ENCODE data around the gene ADGRL3. TPM values are rescaled to one million over a fixed set of nuclear protein-coding genes. Genes with fewer than 3 reads are reported as not detected.

The ADGRL3 gene
- total RNA-seq, 1 donor from 2014 or later, result 31.3 TPM

DNA sequence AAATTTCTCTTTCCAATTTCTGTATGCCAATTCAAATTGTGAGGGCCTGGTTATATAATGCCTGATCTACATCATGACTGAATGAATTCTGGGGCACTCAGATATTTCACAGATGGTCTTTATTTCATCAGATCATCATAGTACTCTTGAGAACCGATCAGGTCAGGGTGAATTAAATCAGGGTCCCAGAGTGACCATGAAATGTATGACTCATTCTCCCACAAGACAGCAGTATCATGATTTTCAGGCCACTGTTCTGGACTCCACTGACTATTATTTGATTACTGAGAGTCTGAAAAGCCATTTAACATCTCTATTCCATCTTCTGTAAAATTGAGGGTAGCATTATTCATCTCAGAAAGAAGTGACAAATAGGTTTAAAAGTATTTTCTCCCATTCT lies 471.5 kb downstream of the ADGRL3 start:
- Mint-ChIP-seq H3K27ac (ENCODE audit: unreplicated experiment) (no peak overlapping the region), H3K9me3 (ENCODE audit: unreplicated experiment) (peaks cover 5% of the 10 kb centered on the region), H3K27me3 (ENCODE audit: low read depth, unreplicated experiment) (no peaks in the 10 kb centered on the region), H3K36me3 (ENCODE audit: low read depth, unreplicated experiment) (no peaks in the 10 kb centered on the region), H3K4me1 (ENCODE audit: low read depth, unreplicated experiment) (no peaks in the 10 kb centered on the region), H3K4me3 (ENCODE audit: unreplicated experiment) (no peak overlapping the region)
- Histone ChIP-seq H3K4me1 (ENCODE audit: insufficient read depth, low read length) (no peaks in the 10 kb centered on the region), H3K36me3 (ENCODE audit: insufficient read depth, low read length) (no peaks in the 10 kb centered on the region), H3K4me3 (ENCODE audit: insufficient read depth, low read depth, low read length) (no peak overlapping the region), H4K20me1 (ENCODE audit: insufficient read depth, low read length) (no peaks in the 10 kb centered on the region), H3K9me3 (ENCODE audit: insufficient read depth, low read depth, low read length) (no peaks in the 10 kb centered on the region), H3K9ac (ENCODE audit: low read length) (no peak overlapping the region), H3K4me2 (ENCODE audit: low read length) (no peak overlapping the region), H3K27ac (ENCODE audit: low read depth, low read length) (no peak overlapping the region), H2AFZ (ENCODE audit: low read depth, low read length) (no peak overlapping the region), H3K27me3 (ENCODE audit: insufficient read depth, low read length) (no peaks in the 10 kb centered on the region), H3K79me2 (ENCODE audit: insufficient read depth, low read length) (no peaks in the 10 kb centered on the region)
- DNase-seq (ENCODE audit: low read depth), result no peak
- no peak for TF ChIP-seq EZH2 (IDR thresholded peaks at IDR 0.05; ENCODE audit: insufficient read depth, low read length)
- TF ChIP-seq, protein P1, sequence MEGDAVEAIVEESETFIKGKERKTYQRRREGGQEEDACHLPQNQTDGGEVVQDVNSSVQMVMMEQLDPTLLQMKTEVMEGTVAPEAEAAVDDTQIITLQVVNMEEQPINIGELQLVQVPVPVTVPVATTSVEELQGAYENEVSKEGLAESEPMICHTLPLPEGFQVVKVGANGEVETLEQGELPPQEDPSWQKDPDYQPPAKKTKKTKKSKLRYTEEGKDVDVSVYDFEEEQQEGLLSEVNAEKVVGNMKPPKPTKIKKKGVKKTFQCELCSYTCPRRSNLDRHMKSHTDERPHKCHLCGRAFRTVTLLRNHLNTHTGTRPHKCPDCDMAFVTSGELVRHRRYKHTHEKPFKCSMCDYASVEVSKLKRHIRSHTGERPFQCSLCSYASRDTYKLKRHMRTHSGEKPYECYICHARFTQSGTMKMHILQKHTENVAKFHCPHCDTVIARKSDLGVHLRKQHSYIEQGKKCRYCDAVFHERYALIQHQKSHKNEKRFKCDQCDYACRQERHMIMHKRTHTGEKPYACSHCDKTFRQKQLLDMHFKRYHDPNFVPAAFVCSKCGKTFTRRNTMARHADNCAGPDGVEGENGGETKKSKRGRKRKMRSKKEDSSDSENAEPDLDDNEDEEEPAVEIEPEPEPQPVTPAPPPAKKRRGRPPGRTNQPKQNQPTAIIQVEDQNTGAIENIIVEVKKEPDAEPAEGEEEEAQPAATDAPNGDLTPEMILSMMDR (IDR thresholded peaks at IDR 0.05; ENCODE audit: insufficient read depth, low read depth, low read length), result no peak
- FAIRE-seq, result no peak

DNA sequence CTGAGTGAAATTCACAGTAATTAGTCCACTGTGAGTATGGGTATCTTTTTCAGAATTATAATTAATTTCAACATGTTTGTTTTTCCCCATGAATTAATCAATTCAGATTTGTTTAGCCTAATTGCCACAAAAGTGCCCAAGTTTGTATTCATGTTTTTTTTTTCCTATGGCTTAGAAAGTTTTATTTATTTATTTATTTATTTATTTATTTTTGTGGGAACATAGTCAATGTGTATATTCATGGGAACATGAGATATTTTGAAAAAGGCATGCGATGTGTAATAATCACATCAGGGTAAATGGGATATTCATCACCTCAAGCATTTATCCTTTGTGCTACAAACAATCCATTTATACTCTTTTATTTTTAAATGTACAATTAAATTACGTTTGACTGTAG lies 475.3 kb downstream of the ADGRL3 start:
- FAIRE-seq (no peak), DNase-seq (ENCODE audit: low read depth) (no peak)
- Mint-ChIP-seq H3K27me3 (ENCODE audit: low read depth, unreplicated experiment) (no peaks in the 10 kb centered on the region), H3K27ac (ENCODE audit: unreplicated experiment) (no peak overlapping the region), H3K4me1 (ENCODE audit: low read depth, unreplicated experiment) (no peaks in the 10 kb centered on the region), H3K36me3 (ENCODE audit: low read depth, unreplicated experiment) (no peaks in the 10 kb centered on the region), H3K4me3 (ENCODE audit: unreplicated experiment) (no peak overlapping the region), H3K9me3 (ENCODE audit: unreplicated experiment) (peaks cover 5% of the 10 kb centered on the region)
- TF ChIP-seq, protein P1 (IDR thresholded peaks at IDR 0.05; ENCODE audit: insufficient read depth, low read depth, low read length), result no peak
- TF ChIP-seq EZH2 (IDR thresholded peaks at IDR 0.05; ENCODE audit: insufficient read depth, low read length), result no peak
- Histone ChIP-seq H3K4me1 (ENCODE audit: insufficient read depth, low read length) (no peaks in the 10 kb centered on the region), H3K36me3 (ENCODE audit: insufficient read depth, low read length) (no peaks in the 10 kb centered on the region), H3K9me3 (ENCODE audit: insufficient read depth, low read depth, low read length) (no peaks in the 10 kb centered on the region), H3K79me2 (ENCODE audit: insufficient read depth, low read length) (no peaks in the 10 kb centered on the region), H3K4me2 (ENCODE audit: low read length) (no peak overlapping the region), H3K9ac (ENCODE audit: low read length) (no peak overlapping the region), H3K4me3 (ENCODE audit: insufficient read depth, low read depth, low read length) (no peak overlapping the region), H2AFZ (ENCODE audit: low read depth, low read length) (no peak overlapping the region), H4K20me1 (ENCODE audit: insufficient read depth, low read length) (no peaks in the 10 kb centered on the region), H3K27me3 (ENCODE audit: insufficient read depth, low read length) (no peaks in the 10 kb centered on the region), H3K27ac (ENCODE audit: low read depth, low read length) (no peak overlapping the region)

DNA sequence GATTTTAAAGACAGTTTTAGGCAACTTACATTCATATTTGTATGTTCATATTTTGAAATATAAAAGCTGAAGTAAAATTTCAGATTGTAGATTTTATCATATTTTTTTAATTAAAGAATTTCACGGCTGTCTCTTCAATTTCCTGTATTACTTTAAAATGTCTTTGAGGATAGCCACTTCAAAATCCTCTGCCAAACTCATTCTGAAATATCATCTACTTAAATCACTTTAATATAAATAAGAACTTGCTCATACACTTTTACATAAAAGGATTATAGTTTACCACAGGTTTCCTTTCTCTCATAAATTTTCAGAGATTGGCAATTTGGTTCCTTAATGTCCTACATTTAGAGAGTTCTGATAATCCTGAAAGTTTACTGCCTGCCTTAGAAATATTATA lies 478.2 kb downstream of the ADGRL3 start:
- Mint-ChIP-seq H3K9me3 (ENCODE audit: unreplicated experiment) (peaks cover 2% of the 10 kb centered on the region), H3K27ac (ENCODE audit: unreplicated experiment) (no peak overlapping the region), H3K36me3 (ENCODE audit: low read depth, unreplicated experiment) (no peaks in the 10 kb centered on the region), H3K27me3 (ENCODE audit: low read depth, unreplicated experiment) (no peaks in the 10 kb centered on the region), H3K4me3 (ENCODE audit: unreplicated experiment) (no peak overlapping the region), H3K4me1 (ENCODE audit: low read depth, unreplicated experiment) (no peaks in the 10 kb centered on the region)
- Histone ChIP-seq H2AFZ (ENCODE audit: low read depth, low read length) (no peak overlapping the region), H3K79me2 (ENCODE audit: insufficient read depth, low read length) (no peaks in the 10 kb centered on the region), H3K27ac (ENCODE audit: low read depth, low read length) (no peak overlapping the region), H3K4me2 (ENCODE audit: low read length) (no peak overlapping the region), H4K20me1 (ENCODE audit: insufficient read depth, low read length) (no peaks in the 10 kb centered on the region), H3K27me3 (ENCODE audit: insufficient read depth, low read length) (no peaks in the 10 kb centered on the region), H3K9me3 (ENCODE audit: insufficient read depth, low read depth, low read length) (no peaks in the 10 kb centered on the region), H3K9ac (ENCODE audit: low read length) (no peak overlapping the region), H3K36me3 (ENCODE audit: insufficient read depth, low read length) (no peaks in the 10 kb centered on the region), H3K4me1 (ENCODE audit: insufficient read depth, low read length) (no peaks in the 10 kb centered on the region), H3K4me3 (ENCODE audit: insufficient read depth, low read depth, low read length) (no peak overlapping the region)
- DNase-seq (ENCODE audit: low read depth) (no peak), FAIRE-seq (no peak)
- TF ChIP-seq, protein P1 (IDR thresholded peaks at IDR 0.05; ENCODE audit: insufficient read depth, low read depth, low read length), result no peak
- no peak for TF ChIP-seq EZH2 (IDR thresholded peaks at IDR 0.05; ENCODE audit: insufficient read depth, low read length)
